ENCODE measurements around the gene SELP. TPM values are rescaled to one million over a fixed set of nuclear protein-coding genes. Genes with fewer than 3 reads are reported as not detected.

The SELP gene
- total RNA-seq, 2 donors from 2014 or later = not detected

DNA sequence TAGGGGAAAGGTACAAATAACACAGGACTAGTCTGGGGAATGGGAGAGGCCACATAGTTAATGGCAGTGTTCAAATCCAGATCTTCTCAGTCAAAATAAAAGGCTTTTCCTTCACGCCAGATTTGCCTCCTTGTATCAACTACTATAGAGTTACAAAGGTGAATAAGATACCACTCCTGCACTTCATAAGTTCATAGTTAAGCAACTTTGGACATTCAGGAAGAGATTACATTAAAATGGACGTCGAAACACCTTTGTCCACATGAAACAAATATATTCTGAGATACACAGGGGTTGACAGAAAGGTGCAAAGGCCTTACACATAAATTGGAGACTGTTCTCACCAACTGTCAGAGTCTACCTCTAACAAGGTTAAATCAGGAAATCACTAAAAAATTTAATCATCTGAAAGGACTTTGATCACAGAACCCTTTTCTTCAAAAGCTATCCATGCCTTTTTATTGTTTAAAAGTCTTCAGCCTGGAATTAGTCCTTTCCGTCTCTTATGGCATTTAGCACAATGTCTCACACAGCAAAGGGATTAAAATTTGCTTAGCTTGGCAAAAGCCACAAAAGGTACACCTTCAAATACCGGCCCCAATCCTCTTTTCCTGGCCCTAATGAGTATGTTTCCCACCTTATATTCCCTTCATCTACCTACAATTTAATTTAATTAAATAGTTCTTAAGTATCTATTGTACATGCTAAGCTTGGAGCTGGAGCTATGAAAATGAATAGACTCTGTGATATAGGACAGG, 51.8 kb downstream of the SELP start:
- TF ChIP-seq, protein P1, sequence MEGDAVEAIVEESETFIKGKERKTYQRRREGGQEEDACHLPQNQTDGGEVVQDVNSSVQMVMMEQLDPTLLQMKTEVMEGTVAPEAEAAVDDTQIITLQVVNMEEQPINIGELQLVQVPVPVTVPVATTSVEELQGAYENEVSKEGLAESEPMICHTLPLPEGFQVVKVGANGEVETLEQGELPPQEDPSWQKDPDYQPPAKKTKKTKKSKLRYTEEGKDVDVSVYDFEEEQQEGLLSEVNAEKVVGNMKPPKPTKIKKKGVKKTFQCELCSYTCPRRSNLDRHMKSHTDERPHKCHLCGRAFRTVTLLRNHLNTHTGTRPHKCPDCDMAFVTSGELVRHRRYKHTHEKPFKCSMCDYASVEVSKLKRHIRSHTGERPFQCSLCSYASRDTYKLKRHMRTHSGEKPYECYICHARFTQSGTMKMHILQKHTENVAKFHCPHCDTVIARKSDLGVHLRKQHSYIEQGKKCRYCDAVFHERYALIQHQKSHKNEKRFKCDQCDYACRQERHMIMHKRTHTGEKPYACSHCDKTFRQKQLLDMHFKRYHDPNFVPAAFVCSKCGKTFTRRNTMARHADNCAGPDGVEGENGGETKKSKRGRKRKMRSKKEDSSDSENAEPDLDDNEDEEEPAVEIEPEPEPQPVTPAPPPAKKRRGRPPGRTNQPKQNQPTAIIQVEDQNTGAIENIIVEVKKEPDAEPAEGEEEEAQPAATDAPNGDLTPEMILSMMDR (conservative IDR thresholded peaks at IDR 0.05) = no peak
- Mint-ChIP-seq H3K4me1 (no peaks in the 10 kb centered on the region), H3K36me3 (ENCODE audit: low read depth) (no peaks in the 10 kb centered on the region), H3K4me3 (no peak overlapping the region), H3K9me3 (no peaks in the 10 kb centered on the region), H3K27ac (no peak overlapping the region), H3K27me3 (ENCODE audit: insufficient read depth) (peaks cover 7% of the 10 kb centered on the region)
- no peak overlapping the region for H3K27ac ChIP-seq (ENCODE audit: low read depth, low read length)
- H3K27me3 ChIP-seq (ENCODE audit: control insufficient read depth, insufficient read depth, low read length, poor library complexity, severe bottlenecking) = peaks cover 6% of the 10 kb centered on the region
- WGBS, 2 experiments (ENCODE audit: insufficient coverage in 1 of 2, insufficient read length in 1 of 2) = 77 to 79% methylated on average over 4 to 5 of the region's 5 CpGs
- DNase-seq = no peak
- H3K36me3 ChIP-seq (ENCODE audit: control insufficient read depth, insufficient read depth, low read length) = no peaks in the 10 kb centered on the region
- no peaks in the 10 kb centered on the region for H3K4me1 ChIP-seq (ENCODE audit: control insufficient read depth, insufficient read depth, low read length)
- H3K9me3 ChIP-seq (ENCODE audit: control insufficient read depth, low read length) = no peaks in the 10 kb centered on the region
- H3K4me3 ChIP-seq (ENCODE audit: low read length) = no peak overlapping the region
- no peak overlapping the region for H3K9ac ChIP-seq (ENCODE audit: extremely low read depth, low read length, poor library complexity, severe bottlenecking)

DNA sequence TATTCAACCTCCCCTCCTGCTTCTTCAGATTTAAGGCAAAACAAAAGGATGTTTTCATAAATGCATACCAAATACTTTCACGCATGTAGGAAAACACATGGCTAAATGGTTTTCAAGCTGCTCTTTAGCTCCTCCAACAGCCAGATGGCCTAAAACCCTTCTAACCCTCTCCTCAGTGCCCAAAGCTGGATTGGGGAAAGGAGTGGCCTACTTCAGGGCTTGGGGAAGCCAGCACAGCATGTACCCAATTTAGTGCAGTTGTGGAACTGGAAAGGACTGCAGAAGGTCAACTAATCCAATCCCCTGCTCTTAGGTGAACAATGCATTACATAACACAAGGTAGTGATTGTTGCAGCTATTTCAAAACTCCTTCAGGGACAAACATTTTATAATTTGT, 53.0 kb downstream of the SELP start:
- Histone ChIP-seq H3K36me3 (ENCODE audit: control insufficient read depth, insufficient read depth, low read length) (no peaks in the 10 kb centered on the region), H3K9me3 (ENCODE audit: control insufficient read depth, low read length) (no peaks in the 10 kb centered on the region), H3K4me1 (ENCODE audit: control insufficient read depth, insufficient read depth, low read length) (no peaks in the 10 kb centered on the region), H3K9ac (ENCODE audit: extremely low read depth, low read length, poor library complexity, severe bottlenecking) (no peak overlapping the region), H3K27ac (ENCODE audit: low read depth, low read length) (no peak overlapping the region), H3K27me3 (ENCODE audit: control insufficient read depth, insufficient read depth, low read length, poor library complexity, severe bottlenecking) (peaks cover 5% of the 10 kb centered on the region), H3K4me3 (ENCODE audit: low read length) (no peak overlapping the region)
- Mint-ChIP-seq H3K27me3 (ENCODE audit: insufficient read depth) (peaks cover 7% of the 10 kb centered on the region), H3K4me3 (no peak overlapping the region), H3K36me3 (ENCODE audit: low read depth) (no peaks in the 10 kb centered on the region), H3K27ac (no peak overlapping the region), H3K9me3 (no peaks in the 10 kb centered on the region), H3K4me1 (peaks cover 7% of the 10 kb centered on the region)
- 94 to 100% methylated on average over 1 of the region's 1 CpG for WGBS, 2 experiments (ENCODE audit: insufficient coverage in 1 of 2, insufficient read length in 1 of 2)
- TF ChIP-seq, protein P1 (conservative IDR thresholded peaks at IDR 0.05) = no peak
- DNase-seq = no peak

DNA sequence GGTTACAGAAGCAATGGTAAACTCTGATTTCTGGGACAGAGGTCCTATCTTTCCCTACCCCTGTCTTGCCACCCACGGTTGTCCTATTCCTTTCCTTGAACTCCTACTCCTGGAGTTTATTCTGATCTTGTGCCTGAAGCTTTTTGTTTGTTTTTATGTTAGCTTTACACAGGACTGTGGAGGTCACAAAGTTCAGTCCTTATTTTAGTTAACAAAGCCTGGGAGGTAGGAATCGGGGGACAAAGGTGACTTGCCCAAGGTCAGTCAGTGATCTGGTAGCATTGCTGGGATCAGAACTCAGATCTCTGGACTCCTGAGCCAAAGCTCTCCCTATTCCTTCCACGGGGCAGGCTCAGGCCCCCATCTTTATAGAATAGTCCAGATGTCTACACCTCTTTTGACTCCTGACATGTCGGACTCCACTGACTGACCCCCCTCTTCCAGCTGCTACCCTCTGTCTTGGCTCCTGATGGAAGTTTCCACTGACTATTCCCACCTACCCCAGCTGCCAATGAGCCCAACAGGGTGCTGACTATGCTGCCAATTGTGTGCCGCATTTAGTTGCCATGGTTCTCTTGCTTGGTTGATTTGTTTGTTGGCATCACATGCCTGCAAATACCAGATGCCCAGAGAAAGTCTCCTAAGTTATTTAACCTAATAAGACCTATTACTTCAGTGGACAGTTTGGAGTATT, 53.5 kb downstream of the SELP start:
- Mint-ChIP-seq H3K27me3 (ENCODE audit: insufficient read depth) (peaks cover 7% of the 10 kb centered on the region), H3K27ac (no peak overlapping the region), H3K4me3 (no peak overlapping the region), H3K4me1 (peaks cover 11% of the 10 kb centered on the region), H3K9me3 (no peaks in the 10 kb centered on the region), H3K36me3 (ENCODE audit: low read depth) (no peaks in the 10 kb centered on the region)
- DNase-seq = no peak
- Histone ChIP-seq H3K9ac (ENCODE audit: extremely low read depth, low read length, poor library complexity, severe bottlenecking) (no peak overlapping the region), H3K4me1 (ENCODE audit: control insufficient read depth, insufficient read depth, low read length) (no peaks in the 10 kb centered on the region), H3K9me3 (ENCODE audit: control insufficient read depth, low read length) (no peaks in the 10 kb centered on the region), H3K27me3 (ENCODE audit: control insufficient read depth, insufficient read depth, low read length, poor library complexity, severe bottlenecking) (peaks cover 5% of the 10 kb centered on the region), H3K27ac (ENCODE audit: low read depth, low read length) (no peak overlapping the region), H3K4me3 (ENCODE audit: low read length) (no peak overlapping the region), H3K36me3 (ENCODE audit: control insufficient read depth, insufficient read depth, low read length) (no peaks in the 10 kb centered on the region)
- TF ChIP-seq, protein P1 (conservative IDR thresholded peaks at IDR 0.05) = no peak
- 84 to 90% methylated on average over 3 to 5 of the region's 5 CpGs for WGBS, 2 experiments (ENCODE audit: insufficient coverage in 1 of 2, insufficient read length in 1 of 2)

All from endodermal cell (in vitro differentiated cells).